GM12873 (cell line): ENCODE results near the gene TTC31.

ENCODE experiments used
- TF ChIP-seq, protein P1 (sequence below): IDR thresholded peaks from 2 replicates; pipeline ENCODE4 v1.5.1; 2012; ENCODE audit warnings: low read depth, mild to moderate bottlenecking, moderate library complexity, low read length, control low read depth; ENCODE audit not compliant: insufficient read depth; ENCODE audit errors: missing control alignments

TTC31 gene

DNA sequence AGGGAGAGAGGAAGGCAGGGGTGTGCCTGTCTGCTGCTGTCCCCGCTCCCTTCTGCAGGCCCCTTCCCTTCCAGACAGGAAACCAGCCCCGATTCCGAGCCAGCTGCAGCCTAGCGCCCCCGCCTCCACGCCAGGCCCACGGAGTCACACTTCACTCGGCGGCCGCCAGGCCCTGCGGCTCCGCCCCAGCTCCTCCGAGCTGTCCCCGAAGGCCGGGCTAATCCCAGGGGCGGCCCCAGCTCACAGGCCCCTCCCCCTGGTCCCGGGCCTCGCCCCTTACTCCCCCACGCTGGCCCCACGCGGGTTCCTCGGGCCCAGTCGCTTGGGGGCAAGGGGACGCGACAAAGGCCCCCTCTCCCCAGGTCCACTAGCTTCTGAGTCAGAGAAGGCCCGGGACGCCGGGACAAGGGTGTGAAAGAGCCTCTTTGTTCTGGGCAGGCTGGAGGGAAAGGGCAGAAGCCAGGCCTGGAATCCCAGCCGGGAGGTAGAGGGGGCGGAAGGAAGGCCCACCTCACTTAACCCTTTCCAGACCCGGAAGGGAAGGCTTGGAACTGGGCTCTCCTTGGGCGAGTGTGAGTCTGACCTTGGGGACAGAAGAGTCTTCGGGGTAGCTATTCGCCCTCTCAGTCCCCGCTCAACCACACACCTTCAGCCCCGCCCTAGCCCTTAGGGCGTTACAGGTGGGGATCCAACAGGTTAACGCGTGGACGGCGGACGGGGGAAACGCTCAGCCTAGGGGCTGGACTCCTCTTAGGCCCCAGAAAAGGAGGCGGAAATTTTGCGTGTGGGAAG, 42.3 kb upstream of the TTC31 start:
- TF ChIP-seq, protein P1, sequence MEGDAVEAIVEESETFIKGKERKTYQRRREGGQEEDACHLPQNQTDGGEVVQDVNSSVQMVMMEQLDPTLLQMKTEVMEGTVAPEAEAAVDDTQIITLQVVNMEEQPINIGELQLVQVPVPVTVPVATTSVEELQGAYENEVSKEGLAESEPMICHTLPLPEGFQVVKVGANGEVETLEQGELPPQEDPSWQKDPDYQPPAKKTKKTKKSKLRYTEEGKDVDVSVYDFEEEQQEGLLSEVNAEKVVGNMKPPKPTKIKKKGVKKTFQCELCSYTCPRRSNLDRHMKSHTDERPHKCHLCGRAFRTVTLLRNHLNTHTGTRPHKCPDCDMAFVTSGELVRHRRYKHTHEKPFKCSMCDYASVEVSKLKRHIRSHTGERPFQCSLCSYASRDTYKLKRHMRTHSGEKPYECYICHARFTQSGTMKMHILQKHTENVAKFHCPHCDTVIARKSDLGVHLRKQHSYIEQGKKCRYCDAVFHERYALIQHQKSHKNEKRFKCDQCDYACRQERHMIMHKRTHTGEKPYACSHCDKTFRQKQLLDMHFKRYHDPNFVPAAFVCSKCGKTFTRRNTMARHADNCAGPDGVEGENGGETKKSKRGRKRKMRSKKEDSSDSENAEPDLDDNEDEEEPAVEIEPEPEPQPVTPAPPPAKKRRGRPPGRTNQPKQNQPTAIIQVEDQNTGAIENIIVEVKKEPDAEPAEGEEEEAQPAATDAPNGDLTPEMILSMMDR: peak; percentile 34

DNA sequence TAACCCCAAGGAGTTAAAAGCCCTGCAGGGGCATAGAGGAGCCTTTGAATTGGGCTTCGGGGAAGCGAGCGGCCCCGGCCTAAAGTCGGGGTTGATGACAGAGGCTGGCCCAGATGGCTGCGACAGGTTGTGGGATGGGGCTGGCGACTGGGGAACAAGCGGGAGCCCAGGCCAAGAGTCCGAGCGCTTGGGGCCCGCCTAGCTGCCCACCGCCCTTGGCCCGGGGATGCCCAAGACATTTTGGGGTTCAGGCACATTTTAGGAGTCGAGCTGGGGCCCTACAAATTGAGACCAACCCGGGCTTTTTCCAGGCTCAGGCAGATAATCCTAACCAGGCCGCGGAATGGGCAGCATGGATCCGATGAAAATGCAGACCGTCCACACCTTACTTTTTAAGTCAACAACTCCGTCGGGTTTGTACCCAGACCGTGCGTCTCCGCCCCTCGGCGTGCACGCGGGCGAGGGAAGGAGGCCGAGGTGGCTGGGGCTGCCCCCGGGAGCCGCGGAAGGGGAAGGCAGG, 41.7 kb upstream of the TTC31 start:
- TF ChIP-seq, protein P1: no peak

DNA sequence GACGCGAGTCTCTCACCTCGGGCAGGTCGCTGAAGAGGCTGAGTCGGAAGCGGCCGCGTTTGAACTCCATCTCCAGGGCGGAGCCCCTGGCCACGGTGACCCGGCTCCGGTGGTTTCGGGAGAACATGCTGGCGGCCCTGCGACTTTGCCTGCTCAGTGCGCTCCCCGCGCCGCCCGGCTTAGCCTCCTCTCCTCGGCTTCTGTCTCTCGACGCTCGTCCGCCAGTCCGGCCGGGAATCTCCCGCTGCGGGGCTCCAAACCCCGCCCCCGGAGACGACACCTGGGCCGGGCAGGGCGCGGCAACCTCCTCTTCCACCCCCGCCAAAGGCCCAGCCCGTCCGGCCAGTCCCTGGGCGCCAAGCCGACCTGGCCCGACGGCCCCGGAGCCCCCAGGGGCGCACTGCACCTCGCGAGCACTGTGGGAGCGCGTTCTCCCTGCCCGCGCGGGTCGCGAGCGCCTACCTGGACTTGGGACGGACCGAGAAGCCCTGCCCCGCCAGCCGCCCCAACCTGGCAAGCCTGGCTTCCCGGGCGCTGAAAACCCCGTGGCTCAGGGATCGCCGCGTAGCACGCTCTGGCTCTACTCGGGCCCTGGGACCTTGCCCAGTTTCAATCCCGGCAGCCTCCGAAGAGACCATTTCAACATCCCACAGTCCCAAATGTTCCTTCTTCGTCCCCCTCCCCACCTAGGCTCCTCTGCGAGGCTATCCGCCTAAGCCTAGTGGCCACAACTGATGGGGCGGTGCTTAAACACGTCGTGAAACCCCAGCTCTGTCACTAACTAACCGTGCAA, 41.0 kb upstream of the TTC31 start, which contains the start of gene RTKN:
Gene RTKN, minus strand, starts transcription at position 248 of the 793 bp plus-strand sequence. Its CDS starts 121 bp downstream, at position 127.
- TF ChIP-seq, protein P1: no peak

DNA sequence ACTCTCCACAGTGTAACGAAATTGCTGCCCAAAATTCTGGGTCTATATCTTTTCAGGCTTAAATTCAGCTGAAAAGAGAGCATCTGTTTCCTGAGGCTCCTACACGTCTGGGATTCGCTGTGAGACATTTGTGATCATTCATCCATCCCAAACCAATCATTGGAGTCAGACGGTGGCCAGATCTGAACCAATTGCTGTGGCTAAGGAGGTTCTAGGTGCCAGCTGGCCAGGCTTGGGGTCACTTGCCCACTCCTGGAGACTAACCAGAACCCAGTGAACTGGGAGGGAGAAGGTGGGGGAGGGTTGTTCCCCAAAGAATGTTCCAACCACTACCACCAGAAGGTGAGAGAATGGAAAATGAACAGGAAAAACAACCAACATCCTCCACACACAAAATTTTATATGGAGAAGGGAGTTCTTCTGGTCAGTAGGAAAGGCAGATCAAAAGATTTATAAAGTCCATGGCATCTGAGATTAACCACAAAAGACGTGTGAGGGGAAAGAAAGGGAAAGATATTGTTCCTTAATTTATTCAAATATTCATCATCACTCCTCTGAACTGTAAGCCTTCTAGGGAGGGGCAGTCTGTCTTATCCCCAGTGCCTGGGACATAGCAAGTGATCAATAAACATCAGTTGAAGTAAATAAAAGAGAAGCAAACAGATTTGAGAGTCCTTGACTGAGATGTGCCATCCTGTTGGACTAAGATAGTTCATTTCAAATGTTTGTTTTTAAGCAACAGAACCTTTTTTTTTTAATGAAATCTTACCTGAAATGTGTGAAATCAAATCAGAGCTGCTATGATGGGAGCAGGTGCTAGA, 38.2 kb upstream of the TTC31 start:
- TF ChIP-seq, protein P1: no peak

DNA sequence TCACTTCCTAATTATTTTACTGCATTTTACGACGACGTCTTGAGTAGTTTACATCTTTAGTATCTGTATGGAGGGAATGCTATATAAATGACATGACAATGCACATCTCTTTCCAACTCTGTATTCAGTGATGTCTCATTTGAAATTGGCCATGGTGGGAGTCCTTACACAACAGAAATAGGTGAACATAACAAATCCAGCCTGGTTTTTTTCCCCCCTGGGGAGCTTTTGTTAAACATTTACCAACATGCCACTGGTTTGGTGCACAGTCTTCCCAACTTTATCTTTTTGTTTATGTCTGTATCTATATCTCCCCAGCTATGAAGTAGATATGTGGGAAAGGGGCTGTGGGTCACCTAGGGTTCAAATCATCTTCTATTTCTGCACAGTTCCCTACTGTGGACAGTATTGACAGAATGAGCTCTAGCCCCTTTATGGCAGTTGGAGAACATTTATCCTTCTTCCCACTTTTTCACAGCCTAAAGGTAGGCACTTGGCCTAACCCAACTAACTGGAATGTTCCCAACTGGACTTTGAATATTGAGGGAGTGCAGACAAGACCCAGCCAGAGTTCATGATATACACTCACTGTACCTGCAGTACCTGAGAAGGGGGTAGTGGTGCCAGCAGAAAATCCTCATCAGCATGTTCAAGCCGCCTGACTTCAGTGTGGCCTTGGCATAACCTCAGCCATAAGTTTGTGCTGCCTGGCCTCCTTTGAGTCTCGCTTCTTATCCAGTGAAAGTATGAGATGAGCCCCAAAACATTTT, 35.5 kb upstream of the TTC31 start:
- TF ChIP-seq, protein P1: no peak

DNA sequence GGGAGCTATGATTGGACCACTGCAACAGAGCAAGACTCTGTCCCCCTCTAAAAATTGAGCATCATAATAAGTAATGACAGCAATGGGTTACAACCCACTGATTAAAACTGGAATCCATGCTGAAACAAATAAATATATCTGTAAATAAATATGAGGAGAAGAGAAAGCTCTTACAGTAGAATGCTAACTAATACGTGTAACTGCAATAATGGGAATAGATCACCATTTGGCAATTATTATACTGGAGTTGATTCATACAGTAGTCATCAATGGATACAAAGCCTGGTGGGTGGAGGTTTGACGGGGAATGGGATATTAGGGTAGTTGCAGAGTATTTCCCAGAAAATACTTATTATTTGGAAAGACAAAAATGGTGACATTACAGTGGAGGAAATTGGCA, 34.1 kb upstream of the TTC31 start:
- TF ChIP-seq, protein P1: no peak
